Stimulated activated CD4-positive, alpha-beta T cell treated with anti-CD3 and anti-CD28 coated beads, Interleukin-2, amount 100 ng/mL, for 24 hours (primary cell): ENCODE measurements around the gene ZSWIM1.

Experiments used
- DNase-seq, 2 donors: peaks; one replicate each; pipeline ENCODE4 v3.0.0-alpha.2; 2020

The ZSWIM1 gene

GRCh38 chr20:45880988-45881788, at the start of gene ZSWIM1:
Gene ZSWIM1, plus strand, starts transcription at chr20:45881227. Its CDS starts 1,366 bp downstream, at chr20:45882593.
- peak; percentile 99 for DNase-seq

- no peak for DNase-seq
Measured at GRCh38 chr20:45832619-45833018, 48.4 kb upstream of the ZSWIM1 start.

DNA sequence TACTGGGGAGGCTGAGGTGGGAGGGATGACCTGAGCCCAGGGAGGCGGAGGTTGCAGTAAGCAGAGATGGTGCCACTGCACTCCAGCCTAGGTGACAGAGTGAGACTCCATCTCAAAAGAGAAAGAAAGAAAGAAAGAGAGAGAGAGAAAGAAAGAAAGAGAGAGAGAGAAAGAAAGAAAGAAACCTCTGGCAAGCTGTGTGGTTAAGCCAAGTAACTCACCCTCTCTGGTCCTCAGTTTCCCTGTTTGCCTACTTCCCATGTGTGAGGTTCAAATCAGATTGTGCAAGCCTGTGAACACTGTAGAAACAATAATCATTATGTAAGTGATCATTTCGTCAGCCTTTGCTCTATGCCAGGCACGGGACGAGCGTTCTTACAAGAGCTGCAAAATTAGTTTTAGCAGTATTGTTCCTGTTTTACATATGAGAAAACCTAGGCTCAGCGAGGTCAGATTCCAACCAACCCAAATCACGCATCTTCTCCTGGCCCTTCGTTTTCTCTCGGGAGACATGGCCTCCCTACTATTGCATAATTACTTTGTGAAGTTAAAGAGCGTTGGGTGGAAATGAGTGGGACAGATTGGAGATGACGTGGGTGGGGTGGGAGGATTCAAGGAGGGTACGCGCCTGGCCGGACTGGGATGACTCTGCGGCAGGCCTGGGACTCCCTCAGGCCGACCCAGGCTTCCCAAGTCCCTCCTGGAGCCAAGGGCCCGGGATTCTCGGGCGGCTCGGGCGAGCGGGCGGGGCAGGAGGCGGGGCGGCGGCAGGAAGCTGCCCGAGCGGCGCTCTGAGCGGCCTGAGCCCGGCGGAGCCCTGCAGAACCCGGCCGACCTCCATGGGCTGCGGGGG, 47.8 kb upstream of the ZSWIM1 start, which contains the start of gene SNX21:
TSS of gene SNX21 (plus strand) at position 770 of the 853 bp plus-strand sequence. CDS start 121 bp downstream, outside the sequence.
- DNase-seq: peak; percentile 25 to 46

- DNase-seq: peak; percentile 50 to 62
Measured at GRCh38 chr20:45833883-45834796, 46.9 kb upstream of the ZSWIM1 start.

DNA sequence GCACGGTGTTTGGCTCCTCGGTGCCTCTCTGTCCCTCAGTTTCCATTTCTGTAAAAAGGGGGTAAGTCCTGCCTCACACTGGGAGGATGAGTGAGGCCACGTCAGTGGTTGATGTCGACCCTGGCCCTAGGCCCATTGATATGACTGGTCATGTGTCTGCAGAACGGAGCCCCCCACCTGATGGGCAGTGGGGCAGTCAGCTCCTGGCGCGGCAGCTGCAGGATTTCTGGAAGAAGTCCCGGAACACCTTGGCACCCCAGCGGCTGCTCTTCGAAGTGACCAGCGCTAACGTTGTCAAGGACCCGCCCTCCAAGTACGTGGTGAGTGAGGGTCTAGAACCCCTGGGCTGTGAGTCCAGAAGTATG, 46.2 kb upstream of the ZSWIM1 start:
- no peak for DNase-seq

- DNase-seq: no peak
Measured at GRCh38 chr20:45835329-45835765, 45.7 kb upstream of the ZSWIM1 start.

DNA sequence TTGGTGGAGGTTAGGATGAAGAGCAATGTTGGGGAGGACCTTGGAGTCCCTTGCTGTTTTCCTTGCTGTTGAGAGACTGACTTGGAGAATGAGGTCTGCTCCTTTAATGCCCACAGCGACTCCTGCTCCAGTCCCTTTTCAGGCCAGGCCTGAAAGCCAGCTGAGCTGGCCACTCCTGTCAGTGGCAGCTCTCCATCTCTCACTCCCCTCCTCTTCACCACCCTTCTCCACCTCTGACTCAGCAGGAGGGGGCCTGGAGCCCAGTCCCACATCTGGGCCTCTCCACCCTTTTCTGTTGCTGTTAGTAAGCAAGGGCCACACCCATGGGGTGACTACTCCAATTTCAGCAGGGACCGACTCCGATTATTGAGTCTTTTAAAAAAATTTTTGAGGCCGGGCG, 45.2 kb upstream of the ZSWIM1 start:
- no peak for DNase-seq

GRCh38 chr20:45836841-45837240, 44.2 kb upstream of the ZSWIM1 start:
- no peak for DNase-seq

DNA sequence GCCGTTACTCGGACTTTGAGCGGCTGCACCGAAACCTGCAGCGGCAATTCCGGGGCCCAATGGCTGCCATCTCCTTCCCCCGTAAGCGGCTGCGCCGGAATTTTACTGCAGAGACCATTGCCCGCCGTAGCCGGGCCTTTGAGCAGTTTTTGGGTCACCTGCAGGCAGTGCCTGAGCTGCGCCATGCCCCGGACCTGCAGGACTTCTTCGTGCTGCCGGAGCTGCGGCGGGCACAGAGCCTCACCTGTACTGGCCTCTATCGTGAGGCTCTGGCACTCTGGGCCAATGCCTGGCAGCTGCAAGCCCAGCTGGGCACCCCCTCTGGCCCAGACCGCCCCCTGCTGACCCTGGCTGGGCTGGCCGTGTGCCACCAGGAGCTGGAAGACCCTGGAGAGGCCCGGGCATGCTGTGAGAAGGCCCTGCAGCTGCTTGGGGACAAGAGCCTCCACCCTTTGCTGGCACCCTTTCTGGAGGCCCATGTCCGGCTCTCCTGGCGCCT, 40.3 kb upstream of the ZSWIM1 start:
- DNase-seq: no peak

GRCh38 chr20:45841407-45842129, 39.5 kb upstream of the ZSWIM1 start:
- no peak for DNase-seq

DNA sequence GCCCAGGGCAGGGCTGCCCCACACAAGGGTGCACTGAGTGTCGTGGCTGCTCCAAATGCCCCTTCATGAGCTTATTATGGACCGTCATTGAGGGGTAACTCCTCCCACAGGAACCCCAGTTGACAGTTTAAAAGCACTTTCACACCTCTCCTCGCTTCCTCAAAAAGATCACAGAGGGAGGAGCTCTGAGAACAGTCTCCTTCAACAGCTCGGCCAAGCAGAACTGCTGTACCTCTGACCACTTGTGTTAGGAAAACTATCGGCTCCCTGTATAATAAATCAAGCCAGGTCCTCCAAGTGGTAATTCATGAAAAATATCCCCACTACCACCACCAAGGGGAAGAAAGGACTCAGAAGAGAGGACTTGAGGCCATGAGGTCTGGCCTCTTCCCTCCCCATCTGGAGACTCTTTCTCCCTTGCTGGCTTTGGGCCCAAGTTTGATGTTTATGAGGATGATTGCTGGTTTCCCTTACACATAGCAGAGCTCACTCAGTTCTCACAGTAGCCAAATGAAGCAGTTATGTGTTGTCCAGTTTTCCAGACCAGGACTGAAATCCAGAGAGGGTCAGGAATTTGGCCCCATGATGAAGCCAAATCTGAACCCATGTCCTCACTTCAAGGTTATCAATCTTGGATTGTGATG, 38.7 kb upstream of the ZSWIM1 start:
- DNase-seq: no peak

DNA sequence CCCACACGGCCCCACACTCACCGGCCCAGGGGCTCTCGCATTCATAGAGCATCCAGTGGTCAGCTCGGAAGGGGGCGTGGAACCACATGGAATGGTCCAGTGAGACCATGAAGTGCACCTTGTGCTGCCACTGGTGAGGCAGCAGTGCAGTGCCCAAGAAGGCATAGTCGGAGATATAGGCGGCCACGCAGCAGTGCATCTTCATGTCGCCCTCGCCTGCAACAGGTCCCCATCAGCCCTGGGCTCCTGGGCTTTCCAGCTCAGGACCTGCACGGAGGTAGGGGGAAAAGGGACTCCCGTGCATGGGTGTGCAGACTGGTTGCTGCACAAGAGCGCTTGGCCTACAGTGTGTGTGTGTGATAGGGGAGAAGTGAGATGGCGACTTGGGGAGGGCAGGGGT, 37.5 kb upstream of the ZSWIM1 start:
- DNase-seq: no peak

DNA sequence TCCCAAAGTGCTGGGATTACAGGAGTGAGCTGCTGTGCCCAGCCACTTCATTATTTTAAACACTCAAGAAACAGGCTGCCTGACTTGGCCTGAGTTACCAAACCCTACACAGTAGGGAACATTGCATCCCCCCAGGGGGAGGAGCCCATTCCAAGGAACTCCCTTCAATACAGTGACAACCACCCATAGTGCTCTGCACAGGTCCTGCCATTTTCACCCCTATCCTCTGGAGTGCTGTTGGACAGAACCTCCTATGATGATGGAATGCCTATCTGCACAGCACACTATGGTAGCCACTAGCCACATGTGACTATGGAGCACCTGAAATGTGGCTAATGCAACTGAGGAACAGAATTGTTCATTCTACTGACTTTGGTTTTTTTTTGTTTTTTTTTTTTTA, 35.6 kb upstream of the ZSWIM1 start:
- no peak for DNase-seq

- no peak for DNase-seq
Measured at GRCh38 chr20:45848421-45848820, 32.6 kb upstream of the ZSWIM1 start.

DNA sequence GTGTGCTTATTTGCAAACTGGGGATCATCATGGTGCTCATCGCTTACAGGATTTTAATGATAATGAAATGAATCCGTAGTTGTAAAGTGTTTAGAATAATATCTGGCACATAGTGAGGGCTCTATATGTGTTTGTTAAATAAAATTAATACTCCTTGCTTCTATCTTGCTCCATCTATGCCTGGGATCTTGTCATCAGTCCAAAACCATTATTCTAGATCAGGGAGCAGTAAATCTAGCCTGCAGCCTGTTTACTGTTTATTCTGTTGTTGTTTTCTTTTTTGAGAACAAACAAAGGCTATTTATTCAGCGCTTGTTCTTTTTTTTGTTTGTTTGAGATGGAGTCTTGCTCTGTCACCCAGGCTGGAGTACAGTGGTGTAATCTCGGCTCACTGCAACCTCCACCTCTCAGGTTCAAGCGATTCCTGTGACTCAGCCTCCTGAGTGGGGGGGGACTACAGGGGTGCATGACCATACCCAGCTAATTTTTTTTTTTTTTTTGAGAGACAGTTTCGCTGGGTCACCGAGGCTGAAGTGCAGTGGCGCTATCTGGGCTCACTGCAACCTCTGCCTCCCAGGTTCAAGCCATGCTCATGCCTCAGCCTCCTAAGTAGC, 32.0 kb upstream of the ZSWIM1 start:
- DNase-seq: no peak

DNA sequence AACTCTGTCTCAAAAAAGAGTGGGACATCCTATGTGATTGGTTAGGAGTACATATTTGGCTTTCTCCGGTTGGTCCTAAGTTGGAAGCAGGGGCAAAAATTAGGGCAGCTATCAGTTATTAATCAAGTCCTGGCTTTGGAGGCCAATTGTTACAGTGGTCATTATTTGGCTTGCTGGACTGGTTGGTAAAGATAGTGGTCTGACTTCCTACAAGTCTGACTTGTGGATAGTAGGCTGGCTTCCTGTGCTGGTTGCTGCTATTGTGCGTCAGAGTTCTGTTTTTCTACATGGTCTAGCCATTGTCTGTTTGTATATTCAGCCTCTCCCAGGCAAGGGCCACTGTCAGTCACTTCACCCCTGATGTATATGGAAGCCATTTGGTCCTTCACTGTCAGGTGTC, 30.8 kb upstream of the ZSWIM1 start:
- DNase-seq: no peak

GRCh38 chr20:45850926-45851325, 30.1 kb upstream of the ZSWIM1 start:
- no peak for DNase-seq

DNA sequence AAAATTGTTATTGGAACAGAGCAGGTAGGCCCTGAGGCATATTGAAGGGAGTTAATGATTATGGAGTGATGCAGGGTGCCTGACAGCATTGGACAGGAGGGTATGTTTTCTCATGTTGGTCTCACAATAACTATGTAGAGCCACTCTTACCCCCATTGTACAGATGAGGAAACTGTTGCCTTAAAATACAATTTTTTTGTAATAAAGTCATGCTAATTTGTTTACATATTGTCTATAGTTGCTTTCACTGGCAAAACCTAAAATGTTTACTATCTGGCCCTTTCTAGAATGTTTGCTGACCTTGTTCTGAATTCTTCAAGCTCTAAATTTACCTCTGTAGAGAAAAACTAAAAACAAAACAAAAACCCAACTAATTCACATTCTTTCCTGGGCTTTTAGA, 29.5 kb upstream of the ZSWIM1 start:
- no peak for DNase-seq

- no peak for DNase-seq
Measured at GRCh38 chr20:45852326-45852725, 28.7 kb upstream of the ZSWIM1 start.

- DNase-seq: no peak
Measured at GRCh38 chr20:45853484-45853883, 27.5 kb upstream of the ZSWIM1 start.
